Esophagus squamous epithelium (tissue), 5 donors: ENCODE data around the gene PREP. TPM values are rescaled to one million over a fixed set of nuclear protein-coding genes. Genes with fewer than 3 reads are reported as not detected.

Experiments used
- DNase-seq: peaks from one replicate; lab custom pipeline; 2025; lab: John Stamatoyannopoulos, UW
- H3K27ac ChIP-seq, 4 donors: fragments of 200-600 bp; sonication (generic); one replicate each; pipeline ENCODE4 v1.5.1; 2016 to 2019; ENCODE audit warnings: mild to moderate bottlenecking in 1 of 4
- H3K27me3 ChIP-seq, 4 donors: fragments of 200-600 bp; sonication (generic); 1 replicate in 3 of 4; 2 replicates in 1 of 4; pipeline versions ENCODE4 v1.5.1 to v1.6.0; 2017 to 2021; ENCODE audit warnings: antibody characterized with exemption in 1 of 4
- H3K36me3 ChIP-seq, 3 donors: fragments of 200-600 bp; sonication (generic); one replicate each; pipeline ENCODE4 v1.5.1; 2016 to 2019
- H3K4me1 ChIP-seq, 3 donors: fragments of 200-600 bp; sonication (generic); one replicate each; pipeline ENCODE4 v1.5.1; 2017 to 2019
- H3K4me3 ChIP-seq, 4 donors: fragments of 200-600 bp; sonication (generic); 1 replicate in 3 of 4; 2 replicates in 1 of 4; pipeline ENCODE4 v1.5.1; 2016 to 2019; ENCODE audit warnings: mild to moderate bottlenecking in 2 of 4, moderate library complexity in 1 of 4
- H3K9me3 ChIP-seq, 3 donors: fragments of 200-600 bp; sonication (generic); one replicate each; pipeline ENCODE4 v1.5.1; 2016 to 2019
- CTCF ChIP-seq, 6 experiments: fragments of 450-650 bp in 4 of 6; fragments of 200-600 bp in 2 of 6; sonication (generic) in 2 of 6; IDR thresholded peaks; one replicate each; pipeline ENCODE4 v1.5.1; 2016 to 2019; ENCODE audit warnings: antibody characterized with exemption in 6 of 6, mild to moderate bottlenecking in 4 of 6, moderate library complexity in 4 of 6
- POLR2A ChIP-seq, 4 donors: fragments of 450-650 bp; IDR thresholded peaks; one replicate each; pipeline ENCODE4 v1.6.1; 2017; ENCODE audit warnings: antibody characterized with exemption in 4 of 4, mild to moderate bottlenecking in 4 of 4, moderate library complexity in 3 of 4
- WGBS, 2 donors: methylation state at CpG; one replicate each; pipeline ENCODE4 v1.1.5; 2018; 5-methylcytosine and 5-hydroxymethylcytosine counted together
- intact Hi-C: fragments of 100-400 bp; cut with DNase I; formaldehyde crosslinking; loops from one replicate; pipeline ENCODE4 v1.15.0; 2022
- total RNA-seq, 4 donors: library from RNA; depleted of rRNA; stranded (reverse); fragments of >200 nt; gene quantifications; one replicate each; pipeline ENCODE4 v1.1.0, GENCODE V29; 2016
- donor health status: DM: yes; HTN: yes; CAD: no.

Gene PREP
- total RNA-seq, 4 donors from 2014 or later: 11.9 to 28.0 (median 19.6) TPM

- TF ChIP-seq POLR2A (IDR thresholded peaks at IDR 0.05) (no peak), CTCF (IDR thresholded peaks at IDR 0.05) (no peak)
- intact Hi-C loops: no loop called here
- H3K4me3 ChIP-seq: no peak overlapping the region
- DNase-seq: no peak
- H3K27ac ChIP-seq: no peak overlapping the region
- H3K27me3 ChIP-seq: no peaks in the 10 kb centered on the region
- H3K4me1 ChIP-seq: no peaks in the 10 kb centered on the region
- peaks cover 0 to 22% (median under 1%) of the 10 kb centered on the region in 3 donors for H3K36me3 ChIP-seq
- H3K9me3 ChIP-seq: no peaks in the 10 kb centered on the region
- WGBS, 2 donors: 73 to 89% methylated on average over 2 of the region's 2 CpGs
Measured at GRCh38 chr6:105336986-105337385, 65.9 kb downstream of the PREP start.

GRCh38 chr6:105332576-105332975 lies 70.3 kb downstream of the PREP start:
- TF ChIP-seq CTCF (IDR thresholded peaks at IDR 0.05) (no peak), POLR2A (IDR thresholded peaks at IDR 0.05) (no peak)

GRCh38 chr6:105331927-105332326 lies 71.0 kb downstream of the PREP start:
- Histone ChIP-seq H3K27ac (no peak overlapping the region), H3K27me3 (no peaks in the 10 kb centered on the region), H3K4me1 (no peaks in the 10 kb centered on the region), H3K36me3 (peaks cover 4 to 65% (median 6%) of the 10 kb centered on the region in 3 donors), H3K4me3 (no peak overlapping the region), H3K9me3 (no peaks in the 10 kb centered on the region)
- no peak for DNase-seq
- TF ChIP-seq POLR2A (IDR thresholded peaks at IDR 0.05): no peak
- TF ChIP-seq CTCF (IDR thresholded peaks at IDR 0.05): no peak
- intact Hi-C loops: no loop called here
- 69 to 93% methylated on average over 2 to 4 of the region's 4 CpGs for WGBS, 2 donors

More at GRCh38 chr6:105332576-105332975, 70.3 kb downstream of the PREP start:
- H3K9me3 ChIP-seq: no peaks in the 10 kb centered on the region
- WGBS, 2 donors: 91 to 95% methylated on average over 4 of the region's 4 CpGs
- H3K27ac ChIP-seq: no peak overlapping the region
- intact Hi-C loops: no loop called here
- no peaks in the 10 kb centered on the region for H3K27me3 ChIP-seq
- peaks cover 4 to 59% (median 6%) of the 10 kb centered on the region in 3 donors for H3K36me3 ChIP-seq
- no peak for DNase-seq
- H3K4me3 ChIP-seq: no peak overlapping the region
- H3K4me1 ChIP-seq: no peaks in the 10 kb centered on the region

GRCh38 chr6:105330913-105331312 lies 72.0 kb downstream of the PREP start:
- TF ChIP-seq CTCF (IDR thresholded peaks at IDR 0.05) (no peak), POLR2A (IDR thresholded peaks at IDR 0.05) (no peak)
- Histone ChIP-seq H3K9me3 (no peaks in the 10 kb centered on the region), H3K27me3 (no peaks in the 10 kb centered on the region), H3K36me3 (peaks cover 4 to 73% (median 6%) of the 10 kb centered on the region in 3 donors), H3K27ac (no peak overlapping the region), H3K4me3 (no peak overlapping the region), H3K4me1 (peaks cover 0 to 10% (median 0%) of the 10 kb centered on the region in 3 donors)
- WGBS, 2 donors: 38 to 48% methylated on average over 2 of the region's 2 CpGs
- no peak for DNase-seq
- intact Hi-C loops: no loop called here

GRCh38 chr6:105330364-105330763 lies 72.5 kb downstream of the PREP start:
- H3K9me3 ChIP-seq: no peaks in the 10 kb centered on the region
- TF ChIP-seq POLR2A (IDR thresholded peaks at IDR 0.05) (no peak), CTCF (IDR thresholded peaks at IDR 0.05) (no peak)
- H3K27ac ChIP-seq: no peak overlapping the region
- H3K36me3 ChIP-seq: peaks cover 4 to 70% (median 6%) of the 10 kb centered on the region in 3 donors
- no peak for DNase-seq
- WGBS, 2 donors: 86% methylated on average over 3 of the region's 3 CpGs
- H3K27me3 ChIP-seq: no peaks in the 10 kb centered on the region
- H3K4me1 ChIP-seq: peaks cover 0 to 12% (median 0%) of the 10 kb centered on the region in 3 donors
- H3K4me3 ChIP-seq: no peak overlapping the region
- intact Hi-C loops: no loop called here
